IMR-90 (cell line): ENCODE results near the gene SLAMF7. TPM values are rescaled to one million over a fixed set of nuclear protein-coding genes. Genes with fewer than 3 reads are reported as not detected.
"Not testable (repeated sequence)": the region's sequence is repeated elsewhere in the genome, so short reads cannot be mapped to it uniquely, and the experiment has no call there.

Source experiments
- ATAC-seq: fragments of 200-7000 bp; cut with Tn5 transposase; 2 replicates; pipeline ENCODE4 v1.9.1; 2020; ENCODE audit warnings: low read depth, mild to moderate bottlenecking, moderate library complexity
- BruUV-seq: library from RNA; stranded (reverse); fragments of 400-500 nt; replicated peaks from 2 replicates; lab custom pipeline; 2021; lab: Mats Ljungman, UMichigan
- CTCF ChIA-PET: fragments of 300-600 bp; formaldehyde crosslinking; extraction: SDS; loops from one replicate; lab custom pipeline; 2021; ENCODE audit warnings: antibody characterized with exemption; lab: Yijun Ruan, JAX
- POLR2A ChIA-PET: fragments of 300-600 bp; sonication (Branson Sonifier 250); formaldehyde crosslinking; loops from one replicate; lab custom pipeline; 2022; ENCODE audit warnings: antibody characterized with exemption; ENCODE audit not compliant: unreplicated experiment; lab: Charles Lee
- DNase-seq: peaks from one replicate; pipeline ENCODE4 v3.0.0; 2013
- H2AFZ ChIP-seq: replicated peaks from 2 replicates; pipeline ENCODE3; 2013; ENCODE audit warnings: low read length, mild to moderate bottlenecking; ENCODE audit not compliant: poor library complexity
- H2AK5ac ChIP-seq: 2 replicates; pipeline ENCODE4 v1.6.1; 2013; ENCODE audit warnings: low read depth, low read length, inconsistent platforms
- H2AK9ac ChIP-seq: replicated peaks from 2 replicates; pipeline ENCODE3; 2013; ENCODE audit warnings: mild to moderate bottlenecking, low read depth, low read length, moderate library complexity; ENCODE audit not compliant: poor library complexity
- H2BK120ac ChIP-seq: 2 replicates; pipeline ENCODE4 v1.6.1; 2013; ENCODE audit warnings: low read depth, low read length, inconsistent platforms
- H2BK15ac ChIP-seq: 3 replicates; pipeline ENCODE4 v1.6.1; 2013; ENCODE audit warnings: low read depth, low read length, inconsistent platforms
- H2BK20ac ChIP-seq: 2 replicates; pipeline ENCODE4 v1.6.1; 2013; ENCODE audit warnings: low read depth, mild to moderate bottlenecking, inconsistent platforms, low read length, moderate library complexity
- H2BK5ac ChIP-seq: 2 replicates; pipeline ENCODE4 v1.6.1; 2013; ENCODE audit warnings: mild to moderate bottlenecking, low read depth, low read length, inconsistent platforms; ENCODE audit not compliant: poor library complexity, severe bottlenecking
- H3K14ac ChIP-seq: replicated peaks from 2 replicates; pipeline ENCODE4 v1.6.1; 2013; ENCODE audit warnings: low read depth, low read length, inconsistent platforms
- H3K18ac ChIP-seq: 2 replicates; pipeline ENCODE4 v1.6.1; 2013; ENCODE audit warnings: low read depth, low read length, control low read depth
- H3K23ac ChIP-seq: 2 replicates; pipeline ENCODE4 v1.6.1; 2013; ENCODE audit warnings: low read depth, low read length, inconsistent platforms
- H3K27ac ChIP-seq: 2 replicates; pipeline ENCODE4 v1.5.1; 2013; ENCODE audit warnings: mild to moderate bottlenecking, control low read depth, low read length; ENCODE audit not compliant: insufficient read depth
- H3K27me3 ChIP-seq: 2 replicates; pipeline ENCODE4 v1.6.1; 2013; ENCODE audit warnings: low read length; ENCODE audit not compliant: control insufficient read depth, insufficient read depth
- H3K36me3 ChIP-seq: 2 replicates; pipeline ENCODE4 v1.6.1; 2013; ENCODE audit warnings: low read length, mixed read lengths; ENCODE audit not compliant: control insufficient read depth, insufficient read depth
- H3K4ac ChIP-seq: 2 replicates; pipeline ENCODE4 v1.6.1; 2013; ENCODE audit warnings: low read depth, low read length, inconsistent platforms
- H3K4me1 ChIP-seq: 2 replicates; pipeline ENCODE4 v1.6.1; 2013; ENCODE audit warnings: low read length, mixed read lengths; ENCODE audit not compliant: control insufficient read depth, insufficient read depth
- H3K4me2 ChIP-seq: 2 replicates; pipeline ENCODE4 v1.6.1; 2013; ENCODE audit warnings: low read depth, mild to moderate bottlenecking, control low read depth, low read length, moderate library complexity
- H3K4me3 ChIP-seq: 2 replicates; pipeline ENCODE4 v1.5.1; 2013; ENCODE audit warnings: low read depth, mild to moderate bottlenecking, control low read depth, low read length, moderate library complexity; ENCODE audit not compliant: insufficient read depth
- H3K56ac ChIP-seq: 2 replicates; pipeline ENCODE4 v1.6.1; 2013; ENCODE audit warnings: low read length, inconsistent platforms; ENCODE audit not compliant: insufficient read depth; ENCODE audit errors: extremely low read depth
- H3K79me1 ChIP-seq, 2 experiments: 2 replicates each; pipeline ENCODE4 v1.6.1; 2013; ENCODE audit warnings: low read length in 2 of 2, inconsistent platforms in 1 of 2, low read depth in 1 of 2
- H3K9ac ChIP-seq: 2 replicates; pipeline ENCODE4 v1.6.1; 2013; ENCODE audit warnings: low read depth, low read length, control low read depth
- H3K9me1 ChIP-seq: 2 replicates; pipeline ENCODE4 v1.6.1; 2013; ENCODE audit warnings: low read length, inconsistent platforms; ENCODE audit not compliant: insufficient read depth
- H3K9me3 ChIP-seq: 2 replicates; pipeline ENCODE4 v1.6.1; 2013; ENCODE audit warnings: low read length; ENCODE audit not compliant: control insufficient read depth, insufficient read depth
- H4K20me1 ChIP-seq: 2 replicates; pipeline ENCODE4 v1.6.1; 2013; ENCODE audit warnings: low read length, inconsistent platforms; ENCODE audit not compliant: insufficient read depth
- H4K5ac ChIP-seq: 2 replicates; pipeline ENCODE4 v1.6.1; 2013; ENCODE audit warnings: mild to moderate bottlenecking, low read depth, low read length, control low read depth
- H4K8ac ChIP-seq, 2 experiments: 2 replicates each; pipeline ENCODE4 v1.6.1; 2013; ENCODE audit warnings: low read depth in 2 of 2, low read length in 2 of 2, control low read depth in 1 of 2, inconsistent platforms in 1 of 2
- H4K91ac ChIP-seq: 2 replicates; pipeline ENCODE4 v1.6.1; 2013; ENCODE audit warnings: low read depth, low read length, inconsistent platforms; ENCODE audit not compliant: insufficient read depth
- WGBS, 2 experiments: methylation state at CpG; one replicate each; pipeline versions ENCODE4 v1.1.5 to v1.1.7; 2013; ENCODE audit warnings: missing lambda C conversion rate in 2 of 2; ENCODE audit not compliant: insufficient read length in 1 of 2; ENCODE audit errors: extremely low coverage in 2 of 2; 5-methylcytosine and 5-hydroxymethylcytosine counted together
- dilution Hi-C: fragments of 300-500 bp; cut with HindIII; formaldehyde crosslinking; loops from one replicate; pipeline ENCODE4 v1.14.3; 2018; ENCODE audit warnings: low sequenced_read_pairs; ENCODE audit not compliant: unreplicated experiment
- in situ Hi-C: fragments of 300-500 bp; cut with MboI; formaldehyde crosslinking; loops from 3 replicates; pipeline ENCODE4 v1.14.3; 2019; ENCODE audit warnings: low sequenced_read_pairs, inconsistent platforms, mixed read lengths
- intact Hi-C: fragments of 100-400 bp; cut with micrococcal nuclease; formaldehyde crosslinking; loops from 2 replicates; pipeline ENCODE4 v1.10.0; 2022
- polyA plus RNA-seq, 3 experiments: library from polyadenylated mRNA; depleted of rRNA; stranded (reverse); fragments of >200 nt; gene quantifications; 2 replicates each; pipeline ENCODE4 v1.2.3, GENCODE V29; 2012; ENCODE audit warnings: low replicate concordance in 1 of 3
- total RNA-seq: library from RNA; depleted of rRNA; stranded (reverse); fragments of >200 nt; gene quantifications from 2 replicates; pipeline ENCODE4 v1.2.3, GENCODE V29; 2012

The SLAMF7 gene
- total and polyA plus RNA-seq, 2 of the 4 experiments (the other 2 are of a cell fraction): not detected

DNA sequence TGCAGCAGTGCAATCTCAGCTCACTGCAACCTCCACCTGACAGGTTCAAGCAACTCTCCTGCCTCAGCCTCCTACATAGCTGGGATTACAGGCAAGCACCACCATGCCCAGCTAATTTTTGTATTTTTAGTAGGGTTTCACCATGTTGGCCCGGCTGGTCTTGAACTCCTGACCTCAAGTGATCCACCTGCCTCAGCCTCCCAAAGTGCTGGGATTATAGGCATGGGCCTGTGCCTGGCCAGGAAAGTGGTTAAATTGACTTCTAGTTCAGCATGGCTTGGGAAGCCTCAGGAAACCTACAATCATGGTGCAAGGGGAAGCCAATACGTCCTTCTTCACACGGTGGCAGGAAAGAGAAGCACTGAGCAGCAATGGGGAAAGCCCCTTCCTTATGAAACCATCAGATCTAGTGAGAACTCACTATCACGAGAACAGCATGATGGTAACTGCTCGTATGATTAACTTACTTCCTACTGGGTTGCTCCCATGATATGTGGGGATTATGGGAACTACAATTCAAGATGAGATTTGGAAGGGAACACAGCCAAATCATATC lies 26.4 kb upstream of the SLAMF7 start:
- dilution Hi-C loops, H3K27ac ChIP-seq, H4K20me1 ChIP-seq, H4K91ac ChIP-seq, H3K4me1 ChIP-seq, H2BK5ac ChIP-seq, H2AK5ac ChIP-seq, H2BK20ac ChIP-seq, intact Hi-C loops, H2AFZ ChIP-seq, H3K9ac ChIP-seq, H3K9me3 ChIP-seq, H3K79me1 ChIP-seq, H3K23ac ChIP-seq, H3K4me3 ChIP-seq, in situ Hi-C loops, H4K8ac ChIP-seq, ATAC-seq, DNase-seq, H3K18ac ChIP-seq, H3K4me2 ChIP-seq, H4K5ac ChIP-seq, H2AK9ac ChIP-seq, H2BK120ac ChIP-seq, H3K27me3 ChIP-seq, H2BK15ac ChIP-seq, H3K9me1 ChIP-seq, H3K14ac ChIP-seq, H3K56ac ChIP-seq, H3K4ac ChIP-seq, POLR2A ChIA-PET, H3K36me3 ChIP-seq, BruUV-seq: not testable (repeated sequence)
- 60% methylated on average over 1 of the region's 5 CpGs; no CpG with 5 or more reads in 1 of the 2 experiments for WGBS, 2 experiments
- CTCF ChIA-PET: interaction anchor here (0.7 kb wide), 1 partner anchor 239 kb away, joined by 3 read pairs; no protein-coding TSS in a partner anchor
